Measurements from ENCODE around the gene SHBG.

GRCh38 chr17:7589891-7590691, 39.8 kb upstream of the SHBG start, which contains the start of gene SOX15:
- TF ChIP-seq EZH2phosphoT487 (IDR thresholded peaks at IDR 0.05; ENCODE audit: borderline replicate concordance, low read length), result no peak
- TF ChIP-seq, protein P1, sequence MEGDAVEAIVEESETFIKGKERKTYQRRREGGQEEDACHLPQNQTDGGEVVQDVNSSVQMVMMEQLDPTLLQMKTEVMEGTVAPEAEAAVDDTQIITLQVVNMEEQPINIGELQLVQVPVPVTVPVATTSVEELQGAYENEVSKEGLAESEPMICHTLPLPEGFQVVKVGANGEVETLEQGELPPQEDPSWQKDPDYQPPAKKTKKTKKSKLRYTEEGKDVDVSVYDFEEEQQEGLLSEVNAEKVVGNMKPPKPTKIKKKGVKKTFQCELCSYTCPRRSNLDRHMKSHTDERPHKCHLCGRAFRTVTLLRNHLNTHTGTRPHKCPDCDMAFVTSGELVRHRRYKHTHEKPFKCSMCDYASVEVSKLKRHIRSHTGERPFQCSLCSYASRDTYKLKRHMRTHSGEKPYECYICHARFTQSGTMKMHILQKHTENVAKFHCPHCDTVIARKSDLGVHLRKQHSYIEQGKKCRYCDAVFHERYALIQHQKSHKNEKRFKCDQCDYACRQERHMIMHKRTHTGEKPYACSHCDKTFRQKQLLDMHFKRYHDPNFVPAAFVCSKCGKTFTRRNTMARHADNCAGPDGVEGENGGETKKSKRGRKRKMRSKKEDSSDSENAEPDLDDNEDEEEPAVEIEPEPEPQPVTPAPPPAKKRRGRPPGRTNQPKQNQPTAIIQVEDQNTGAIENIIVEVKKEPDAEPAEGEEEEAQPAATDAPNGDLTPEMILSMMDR (IDR thresholded peaks at IDR 0.05; ENCODE audit: low read depth, low read length, poor library complexity, severe bottlenecking), result no peak

All from DOHH2 (cell line).